ENCODE results near the gene PLRG1. TPM values are rescaled to one million over a fixed set of nuclear protein-coding genes. Genes with fewer than 3 reads are reported as not detected.
A peak's percentile ranks its signal among the peaks of the same experiment; 100 is the strongest.

The PLRG1 gene
- total RNA-seq, 3 donors from 2014 or later (not counting 1 experiment from before 2014, with no cell fraction given) = 46.1 to 62.3 (median 54.6) TPM

GRCh38 chr4:154502111-154502510 lies 48.1 kb downstream of the PLRG1 start:
- H3K4me3 ChIP-seq (ENCODE audit: low read length) = no peak overlapping the region
- no peak for ATAC-seq
- Mint-ChIP-seq H3K4me3 (no peak overlapping the region), H3K36me3 (no peaks in the 10 kb centered on the region), H3K9me3 (no peaks in the 10 kb centered on the region), H3K27ac (no peak overlapping the region), H3K4me1 (no peaks in the 10 kb centered on the region), H3K27me3 (ENCODE audit: low read depth in 2 of 2) (peaks cover 19 to 37% of the 10 kb centered on the region in 2 donors)
- no peaks in the 10 kb centered on the region for H3K27me3 ChIP-seq (ENCODE audit: control insufficient read depth, insufficient read depth, low read length)
- 84% methylated on average over 6 of the region's 6 CpGs for WGBS (ENCODE audit: insufficient coverage)
- TF ChIP-seq CTCF (IDR thresholded peaks at IDR 0.05) = no peak
- H3K27ac ChIP-seq (ENCODE audit: low read length) = no peak overlapping the region
- intact Hi-C loops (cut with micrococcal nuclease) = no loop called here
- no peaks in the 10 kb centered on the region for H3K36me3 ChIP-seq (ENCODE audit: control insufficient read depth, insufficient read depth, low read length)
- no peaks in the 10 kb centered on the region for H3K9me3 ChIP-seq (ENCODE audit: control insufficient read depth, insufficient read depth, low read length)
- DNase-seq = no peak
- H3K4me1 ChIP-seq (ENCODE audit: control insufficient read depth, insufficient read depth, low read length) = no peaks in the 10 kb centered on the region

GRCh38 chr4:154497889-154498288 lies 52.3 kb downstream of the PLRG1 start:
- Mint-ChIP-seq H3K4me1 (no peaks in the 10 kb centered on the region), H3K36me3 (no peaks in the 10 kb centered on the region), H3K27me3 (ENCODE audit: low read depth in 2 of 2) (peaks cover 23 to 61% of the 10 kb centered on the region in 2 donors), H3K4me3 (no peak overlapping the region), H3K27ac (no peak overlapping the region), H3K9me3 (no peaks in the 10 kb centered on the region)
- Histone ChIP-seq H3K4me3 (ENCODE audit: low read length) (no peak overlapping the region), H3K27me3 (ENCODE audit: control insufficient read depth, insufficient read depth, low read length) (peaks cover 6% of the 10 kb centered on the region), H3K27ac (ENCODE audit: low read length) (no peak overlapping the region), H3K4me1 (ENCODE audit: control insufficient read depth, insufficient read depth, low read length) (no peaks in the 10 kb centered on the region), H3K36me3 (ENCODE audit: control insufficient read depth, insufficient read depth, low read length) (no peaks in the 10 kb centered on the region), H3K9me3 (ENCODE audit: control insufficient read depth, insufficient read depth, low read length) (no peaks in the 10 kb centered on the region)
- no peak for TF ChIP-seq CTCF (IDR thresholded peaks at IDR 0.05)
- no peak for DNase-seq
- ATAC-seq = no peak
- intact Hi-C loops (cut with micrococcal nuclease) = no loop called here
- WGBS (ENCODE audit: insufficient coverage) = 94% methylated on average over 5 of the region's 5 CpGs

- WGBS (ENCODE audit: insufficient coverage) = 100% methylated on average over 2 of the region's 2 CpGs
- H3K9me3 ChIP-seq (ENCODE audit: control insufficient read depth, insufficient read depth, low read length) = no peaks in the 10 kb centered on the region
- Mint-ChIP-seq H3K9me3 (no peaks in the 10 kb centered on the region), H3K27me3 (ENCODE audit: low read depth in 2 of 2) (peaks cover 35 to 75% of the 10 kb centered on the region in 2 donors), H3K27ac (no peak overlapping the region), H3K36me3 (no peaks in the 10 kb centered on the region), H3K4me1 (no peaks in the 10 kb centered on the region), H3K4me3 (no peak overlapping the region)
- intact Hi-C loops (cut with micrococcal nuclease) = no loop called here
- H3K4me1 ChIP-seq (ENCODE audit: control insufficient read depth, insufficient read depth, low read length) = peaks cover 11% of the 10 kb centered on the region
- peaks cover 21% of the 10 kb centered on the region for H3K27me3 ChIP-seq (ENCODE audit: control insufficient read depth, insufficient read depth, low read length)
- no peak overlapping the region for H3K27ac ChIP-seq (ENCODE audit: low read length)
- DNase-seq (no peak), ATAC-seq (no peak)
- no peak for TF ChIP-seq CTCF (IDR thresholded peaks at IDR 0.05)
- no peaks in the 10 kb centered on the region for H3K36me3 ChIP-seq (ENCODE audit: control insufficient read depth, insufficient read depth, low read length)
- no peak overlapping the region for H3K4me3 ChIP-seq (ENCODE audit: low read length)
Observed at GRCh38 chr4:154495867-154496266, 54.3 kb downstream of the PLRG1 start.

- intact Hi-C loops (cut with micrococcal nuclease) = no loop called here
- Histone ChIP-seq H3K4me1 (ENCODE audit: control insufficient read depth, insufficient read depth, low read length) (peaks cover 16% of the 10 kb centered on the region), H3K36me3 (ENCODE audit: control insufficient read depth, insufficient read depth, low read length) (no peaks in the 10 kb centered on the region), H3K9me3 (ENCODE audit: control insufficient read depth, insufficient read depth, low read length) (no peaks in the 10 kb centered on the region), H3K27me3 (ENCODE audit: control insufficient read depth, insufficient read depth, low read length) (peaks cover 24% of the 10 kb centered on the region), H3K4me3 (ENCODE audit: low read length) (no peak overlapping the region), H3K27ac (ENCODE audit: low read length) (no peak overlapping the region)
- Mint-ChIP-seq H3K36me3 (no peaks in the 10 kb centered on the region), H3K27me3 (ENCODE audit: low read depth in 2 of 2) (peaks cover 51 to 61% of the 10 kb centered on the region in 2 donors), H3K4me1 (no peaks in the 10 kb centered on the region), H3K27ac (no peak overlapping the region), H3K9me3 (no peaks in the 10 kb centered on the region), H3K4me3 (no peak overlapping the region)
- no peak for ATAC-seq
- peak in 1 of 2 donors; percentile 5 for DNase-seq
- 8% methylated on average over 16 of the region's 16 CpGs for WGBS (ENCODE audit: insufficient coverage)
- TF ChIP-seq CTCF (IDR thresholded peaks at IDR 0.05) = no peak
Observed at GRCh38 chr4:154492288-154492687, 57.9 kb downstream of the PLRG1 start.

Data from natural killer cell (primary cell).